ENCODE data around the gene CDK5. TPM values are rescaled to one million over a fixed set of nuclear protein-coding genes. Genes with fewer than 3 reads are reported as not detected.

CDK5 gene
- total and polyA plus RNA-seq, 2 donors (not counting 1 experiment from before 2014, with no cell fraction given) = 15.1 to 27.7 TPM

DNA sequence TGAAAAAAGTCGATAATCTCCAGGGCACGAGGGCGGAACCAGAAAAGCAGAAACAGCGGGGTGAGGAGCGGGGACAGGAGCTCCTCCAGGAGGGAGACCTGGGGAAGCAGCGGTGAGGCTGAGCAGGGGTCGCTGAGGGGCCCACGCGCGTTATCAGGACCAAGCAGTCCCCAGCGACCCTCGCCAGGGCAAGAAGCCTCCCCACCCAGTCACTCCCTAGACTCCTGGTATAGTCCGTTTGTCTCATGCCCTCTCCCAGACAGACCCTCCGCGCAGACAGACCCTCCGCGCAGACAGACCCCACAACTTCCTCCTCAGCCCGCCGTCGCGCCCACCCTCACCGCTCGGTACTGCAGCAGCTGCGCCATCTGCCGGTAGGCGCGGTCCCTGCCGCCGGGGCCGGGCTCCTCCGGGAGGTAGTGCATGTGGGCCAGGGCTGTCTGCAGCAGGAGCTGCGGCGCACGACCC lies 39.7 kb downstream of the CDK5 start:
- Histone ChIP-seq H3K9me3 (ENCODE audit: control insufficient read depth, insufficient read depth, low read depth, low read length) (no peaks in the 10 kb centered on the region), H3K4me3 (replicated peaks in 1 of 4; ENCODE audit: control extremely low read depth in 1 of 4, insufficient read depth in 1 of 4, low read depth in 3 of 4, low read length in 4 of 4) (no peak overlapping the region), H3K4me1 (ENCODE audit: control insufficient read depth, extremely low read depth, insufficient read depth, low read length) (peaks cover 4% of the 10 kb centered on the region), H4K20me1 (ENCODE audit: control insufficient read depth, extremely low read depth, insufficient read depth, low read length) (no peaks in the 10 kb centered on the region), H3K36me3 (ENCODE audit: control insufficient read depth, insufficient read depth, low read length) (no peaks in the 10 kb centered on the region), H3K27ac (ENCODE audit: insufficient read depth, low read length) (no peak overlapping the region), H3K9ac (ENCODE audit: insufficient read depth, low read length) (peak overlapping the region; percentile 37), H2AFZ (ENCODE audit: low read length) (no peak overlapping the region), H3K4me2 (ENCODE audit: extremely low read depth, insufficient read depth, low read length) (peak overlapping the region; percentile 40), H3K79me2 (ENCODE audit: control insufficient read depth, insufficient read depth, low read length) (no peaks in the 10 kb centered on the region), H3K27me3 (ENCODE audit: control insufficient read depth, insufficient read depth, low read length) (peaks cover 36% of the 10 kb centered on the region)
- TF ChIP-seq, protein P1, sequence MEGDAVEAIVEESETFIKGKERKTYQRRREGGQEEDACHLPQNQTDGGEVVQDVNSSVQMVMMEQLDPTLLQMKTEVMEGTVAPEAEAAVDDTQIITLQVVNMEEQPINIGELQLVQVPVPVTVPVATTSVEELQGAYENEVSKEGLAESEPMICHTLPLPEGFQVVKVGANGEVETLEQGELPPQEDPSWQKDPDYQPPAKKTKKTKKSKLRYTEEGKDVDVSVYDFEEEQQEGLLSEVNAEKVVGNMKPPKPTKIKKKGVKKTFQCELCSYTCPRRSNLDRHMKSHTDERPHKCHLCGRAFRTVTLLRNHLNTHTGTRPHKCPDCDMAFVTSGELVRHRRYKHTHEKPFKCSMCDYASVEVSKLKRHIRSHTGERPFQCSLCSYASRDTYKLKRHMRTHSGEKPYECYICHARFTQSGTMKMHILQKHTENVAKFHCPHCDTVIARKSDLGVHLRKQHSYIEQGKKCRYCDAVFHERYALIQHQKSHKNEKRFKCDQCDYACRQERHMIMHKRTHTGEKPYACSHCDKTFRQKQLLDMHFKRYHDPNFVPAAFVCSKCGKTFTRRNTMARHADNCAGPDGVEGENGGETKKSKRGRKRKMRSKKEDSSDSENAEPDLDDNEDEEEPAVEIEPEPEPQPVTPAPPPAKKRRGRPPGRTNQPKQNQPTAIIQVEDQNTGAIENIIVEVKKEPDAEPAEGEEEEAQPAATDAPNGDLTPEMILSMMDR (conservative IDR thresholded peaks at IDR 0.05 in 1 of 2, IDR thresholded peaks at IDR 0.05 in 1 of 2; ENCODE audit: low read depth in 1 of 2, low read length in 2 of 2) = peak; percentile 74 to 81
- TF ChIP-seq EZH2 (IDR thresholded peaks at IDR 0.05; ENCODE audit: low read length, missing control alignments) = no peak
- peak; percentile 31 to 32 for DNase-seq (ENCODE audit: low read depth in 2 of 2)

DNA sequence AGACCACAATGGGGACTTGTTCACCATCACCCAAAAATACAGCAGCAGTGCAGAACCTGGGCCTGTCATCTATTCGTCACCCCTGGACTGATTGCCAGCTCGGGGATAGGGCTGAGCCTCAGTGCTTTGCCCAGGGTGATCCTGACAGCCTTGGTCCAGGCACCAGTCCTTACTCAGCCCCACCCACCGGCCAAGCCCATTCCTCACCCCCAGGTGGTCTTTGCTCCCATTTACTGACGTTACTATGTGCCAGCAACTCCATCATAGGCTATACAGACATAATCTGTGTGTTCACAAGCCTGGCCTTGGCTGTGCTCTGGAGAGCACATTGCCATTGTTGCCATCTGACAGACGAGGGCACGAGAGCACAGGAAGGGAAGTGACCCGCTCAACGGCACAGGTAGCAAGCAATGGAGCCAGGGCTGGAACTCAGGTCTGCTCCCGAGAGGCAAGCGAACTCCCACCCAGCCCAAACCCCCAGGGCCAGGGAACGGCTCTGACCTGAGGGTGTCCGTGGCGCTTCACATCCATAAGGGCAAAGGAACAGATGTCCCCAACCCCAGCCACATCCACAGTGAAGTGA lies 40.2 kb downstream of the CDK5 start:
- no peaks in the 10 kb centered on the region for H3K9me3 ChIP-seq (ENCODE audit: control insufficient read depth, insufficient read depth, low read depth, low read length)
- DNase-seq (ENCODE audit: low read depth in 2 of 2) = no peak
- no peak overlapping the region for H3K9ac ChIP-seq (ENCODE audit: insufficient read depth, low read length)
- no peaks in the 10 kb centered on the region for H3K36me3 ChIP-seq (ENCODE audit: control insufficient read depth, insufficient read depth, low read length)
- TF ChIP-seq, protein P1 (conservative IDR thresholded peaks at IDR 0.05 in 1 of 2, IDR thresholded peaks at IDR 0.05 in 1 of 2; ENCODE audit: low read depth in 1 of 2, low read length in 2 of 2) = no peak
- TF ChIP-seq EZH2 (IDR thresholded peaks at IDR 0.05; ENCODE audit: low read length, missing control alignments) = no peak
- H3K4me2 ChIP-seq (ENCODE audit: extremely low read depth, insufficient read depth, low read length) = no peak overlapping the region
- H3K27me3 ChIP-seq (ENCODE audit: control insufficient read depth, insufficient read depth, low read length) = peaks cover 38% of the 10 kb centered on the region
- no peak overlapping the region for H3K27ac ChIP-seq (ENCODE audit: insufficient read depth, low read length)
- no peak overlapping the region for H2AFZ ChIP-seq (ENCODE audit: low read length)
- peaks cover 4% of the 10 kb centered on the region for H3K4me1 ChIP-seq (ENCODE audit: control insufficient read depth, extremely low read depth, insufficient read depth, low read length)
- no peak overlapping the region for H3K4me3 ChIP-seq (replicated peaks in 1 of 4; ENCODE audit: control extremely low read depth in 1 of 4, insufficient read depth in 1 of 4, low read depth in 3 of 4, low read length in 4 of 4)
- no peaks in the 10 kb centered on the region for H3K79me2 ChIP-seq (ENCODE audit: control insufficient read depth, insufficient read depth, low read length)
- H4K20me1 ChIP-seq (ENCODE audit: control insufficient read depth, extremely low read depth, insufficient read depth, low read length) = no peaks in the 10 kb centered on the region

DNA sequence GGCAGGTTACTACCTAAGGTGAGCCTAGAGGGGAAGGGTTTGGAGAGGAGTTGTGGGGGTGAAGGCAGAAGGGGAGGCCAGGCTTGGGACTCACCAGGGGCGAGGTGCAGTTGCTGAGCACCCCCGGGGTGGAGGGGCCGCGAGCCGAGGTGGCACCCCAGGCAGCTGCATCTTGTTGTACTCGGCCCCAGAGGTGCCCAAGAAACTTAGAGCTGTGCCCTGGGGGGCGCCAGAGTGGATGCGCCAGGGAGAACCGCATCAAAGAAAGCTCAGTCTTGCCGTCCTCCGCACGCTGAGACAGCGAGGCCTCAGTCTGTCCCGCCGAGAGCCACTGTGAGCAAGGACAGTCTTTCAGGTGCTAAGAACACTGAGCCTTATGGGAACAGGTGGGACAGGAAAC lies 40.8 kb downstream of the CDK5 start:
- H2AFZ ChIP-seq (ENCODE audit: low read length) = no peak overlapping the region
- TF ChIP-seq EZH2 (IDR thresholded peaks at IDR 0.05; ENCODE audit: low read length, missing control alignments) = no peak
- TF ChIP-seq, protein P1 (conservative IDR thresholded peaks at IDR 0.05 in 1 of 2, IDR thresholded peaks at IDR 0.05 in 1 of 2; ENCODE audit: low read depth in 1 of 2, low read length in 2 of 2) = no peak
- no peak overlapping the region for H3K4me2 ChIP-seq (ENCODE audit: extremely low read depth, insufficient read depth, low read length)
- H3K4me1 ChIP-seq (ENCODE audit: control insufficient read depth, extremely low read depth, insufficient read depth, low read length) = peaks cover 4% of the 10 kb centered on the region
- H3K79me2 ChIP-seq (ENCODE audit: control insufficient read depth, insufficient read depth, low read length) = no peaks in the 10 kb centered on the region
- no peaks in the 10 kb centered on the region for H4K20me1 ChIP-seq (ENCODE audit: control insufficient read depth, extremely low read depth, insufficient read depth, low read length)
- H3K36me3 ChIP-seq (ENCODE audit: control insufficient read depth, insufficient read depth, low read length) = no peaks in the 10 kb centered on the region
- no peaks in the 10 kb centered on the region for H3K9me3 ChIP-seq (ENCODE audit: control insufficient read depth, insufficient read depth, low read depth, low read length)
- H3K27me3 ChIP-seq (ENCODE audit: control insufficient read depth, insufficient read depth, low read length) = peaks cover 36% of the 10 kb centered on the region
- H3K27ac ChIP-seq (ENCODE audit: insufficient read depth, low read length) = no peak overlapping the region
- no peak overlapping the region for H3K4me3 ChIP-seq (replicated peaks in 1 of 4; ENCODE audit: control extremely low read depth in 1 of 4, insufficient read depth in 1 of 4, low read depth in 3 of 4, low read length in 4 of 4)
- DNase-seq (ENCODE audit: low read depth in 2 of 2) = no peak
- no peak overlapping the region for H3K9ac ChIP-seq (ENCODE audit: insufficient read depth, low read length)

Measured in fibroblast of lung (primary cell).